HG03064 (cell line): Measurements from ENCODE around the gene DKKL1.

Experiments used
- ATAC-seq: cut with Tn5 transposase; IDR thresholded peaks from one replicate; pipeline ENCODE4 v1.9.1; 2021; ENCODE audit warnings: low read depth; ENCODE audit not compliant: unreplicated experiment

DKKL1 gene

DNA sequence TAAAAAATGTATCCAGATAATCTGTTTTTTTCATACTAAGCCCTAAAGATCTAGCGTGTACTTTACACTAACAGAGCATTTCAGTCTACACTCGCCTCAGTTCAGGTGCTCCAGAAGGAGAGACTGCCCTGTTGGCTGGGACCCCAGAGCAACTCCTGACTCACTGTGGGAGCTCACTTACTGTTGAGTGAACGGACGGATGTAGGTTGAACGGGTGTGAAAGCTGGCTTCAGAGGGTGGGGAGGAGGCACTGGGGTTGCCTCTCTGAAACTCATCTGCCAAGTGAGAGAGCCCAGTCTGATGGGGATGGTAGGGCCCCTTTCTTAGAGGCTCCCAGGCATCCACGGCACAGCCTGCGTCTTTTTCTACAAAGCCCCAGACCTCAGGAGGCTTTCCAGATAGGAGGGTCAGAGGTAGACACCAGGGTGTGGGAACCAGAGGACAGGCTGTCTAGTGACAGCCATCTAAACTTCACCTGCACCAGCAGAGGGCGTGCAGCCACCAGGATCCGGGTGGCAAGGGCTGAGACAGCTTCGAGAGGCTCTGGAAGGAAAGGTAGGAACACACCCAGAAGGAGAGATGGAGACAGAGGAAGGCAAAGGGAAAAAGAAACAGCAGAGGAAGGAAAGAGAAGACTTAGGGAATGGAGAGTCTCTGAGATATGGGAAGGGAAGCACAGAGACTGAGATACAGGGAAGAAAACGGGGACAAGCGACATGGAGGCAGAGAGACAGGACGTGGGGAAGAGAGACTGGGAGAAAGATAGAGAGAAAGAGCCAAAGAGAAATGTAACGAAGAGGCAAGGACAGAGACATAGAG is 28.1 kb downstream of the DKKL1 start:
- ATAC-seq, result no peak

DNA sequence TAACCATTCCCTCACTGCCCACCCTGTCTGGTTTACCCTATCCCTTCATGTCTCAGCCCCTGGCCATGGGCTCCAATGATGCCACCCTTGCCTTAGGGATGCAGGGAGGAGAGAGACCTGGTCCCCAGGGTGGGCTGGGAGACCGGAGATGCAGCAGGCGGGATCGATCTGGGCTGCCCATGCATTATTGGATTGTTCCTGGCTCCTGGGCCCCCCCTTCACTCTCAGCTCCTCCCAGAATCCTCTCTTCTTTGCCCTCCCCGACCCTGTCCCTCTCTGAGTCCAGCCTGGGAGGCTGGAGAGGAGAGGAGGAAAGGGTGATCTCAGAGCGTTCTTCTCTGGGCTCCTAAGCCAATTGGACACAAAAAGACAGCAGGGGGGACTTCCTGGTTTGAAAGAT is 30.2 kb downstream of the DKKL1 start:
- no peak for ATAC-seq

DNA sequence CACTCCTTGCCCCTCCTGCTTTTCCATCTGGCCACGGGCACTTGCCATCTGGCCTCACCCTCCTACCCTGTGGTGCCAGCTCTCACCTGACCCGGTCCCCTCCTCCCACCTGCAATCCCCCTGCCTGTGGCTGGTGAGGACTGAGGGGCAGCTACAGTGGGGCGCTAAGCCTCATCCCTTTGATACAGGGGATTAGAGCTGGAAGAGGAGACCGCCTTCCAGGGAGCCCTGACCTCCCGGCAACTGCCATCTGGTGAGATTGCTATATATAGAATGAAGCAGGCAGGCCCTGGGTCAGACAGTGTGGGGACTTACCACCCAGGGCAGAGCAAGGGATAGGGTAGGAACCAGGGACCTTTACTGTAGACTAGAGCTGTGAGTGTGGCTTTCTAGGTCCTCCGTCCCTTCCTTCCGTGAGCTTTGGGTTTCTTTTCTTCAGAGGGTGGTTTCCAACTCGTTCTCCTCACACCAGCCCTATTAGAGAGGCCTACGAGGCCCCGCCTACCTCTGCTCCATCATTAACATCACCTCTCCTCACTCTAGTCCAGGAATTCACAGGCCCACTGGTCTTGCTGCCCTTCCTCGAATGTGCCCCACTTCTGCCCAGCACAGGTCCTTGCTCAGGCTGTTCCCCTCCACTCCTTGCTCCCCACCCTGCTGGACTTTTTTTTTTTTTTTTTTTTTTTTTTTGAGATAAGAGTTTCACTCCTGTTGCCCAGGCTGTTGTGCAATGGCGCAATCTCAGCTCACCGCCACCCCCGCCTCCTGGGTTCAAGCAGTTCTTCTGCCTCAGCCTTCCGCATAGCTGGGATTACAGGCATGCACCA is 32.1 kb downstream of the DKKL1 start:
- ATAC-seq, result no peak

DNA sequence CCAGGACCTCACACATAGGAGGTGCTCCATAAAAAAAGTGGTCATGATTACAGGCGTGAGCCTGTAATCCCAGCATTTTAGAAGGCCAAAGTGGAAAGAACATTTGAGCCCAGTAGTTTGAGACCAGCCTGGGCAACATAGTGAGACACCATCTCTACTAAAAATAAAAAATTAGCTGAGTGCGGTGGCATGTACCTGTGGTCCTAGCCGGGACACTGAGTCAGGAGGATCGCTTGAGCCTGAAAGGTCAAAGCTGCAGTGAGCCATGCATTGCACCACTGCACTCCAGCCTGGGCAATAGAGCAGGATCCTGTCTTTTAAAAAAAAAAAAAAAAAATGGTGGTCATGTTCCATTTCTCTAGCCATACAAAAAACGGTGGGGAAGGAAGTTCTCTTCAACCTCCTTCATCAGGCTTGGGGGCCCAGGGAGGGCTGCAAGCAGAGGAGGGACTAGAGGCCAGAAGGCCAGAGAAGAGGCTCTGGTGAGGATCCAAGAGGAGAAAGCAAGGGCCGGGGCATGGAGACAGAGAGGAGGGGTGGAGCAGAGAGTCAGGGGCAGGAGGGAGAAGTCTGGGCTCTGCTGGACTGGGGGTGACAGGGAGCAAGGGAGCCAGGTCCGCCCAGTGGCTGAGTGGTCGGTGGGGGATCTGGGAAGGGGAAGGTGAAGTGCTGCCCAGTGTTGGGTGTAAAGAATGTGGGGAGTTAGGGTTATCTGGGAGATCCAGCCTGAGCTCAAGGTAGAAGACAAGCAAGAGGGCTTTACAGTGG is 33.2 kb downstream of the DKKL1 start:
- ATAC-seq, result no peak

DNA sequence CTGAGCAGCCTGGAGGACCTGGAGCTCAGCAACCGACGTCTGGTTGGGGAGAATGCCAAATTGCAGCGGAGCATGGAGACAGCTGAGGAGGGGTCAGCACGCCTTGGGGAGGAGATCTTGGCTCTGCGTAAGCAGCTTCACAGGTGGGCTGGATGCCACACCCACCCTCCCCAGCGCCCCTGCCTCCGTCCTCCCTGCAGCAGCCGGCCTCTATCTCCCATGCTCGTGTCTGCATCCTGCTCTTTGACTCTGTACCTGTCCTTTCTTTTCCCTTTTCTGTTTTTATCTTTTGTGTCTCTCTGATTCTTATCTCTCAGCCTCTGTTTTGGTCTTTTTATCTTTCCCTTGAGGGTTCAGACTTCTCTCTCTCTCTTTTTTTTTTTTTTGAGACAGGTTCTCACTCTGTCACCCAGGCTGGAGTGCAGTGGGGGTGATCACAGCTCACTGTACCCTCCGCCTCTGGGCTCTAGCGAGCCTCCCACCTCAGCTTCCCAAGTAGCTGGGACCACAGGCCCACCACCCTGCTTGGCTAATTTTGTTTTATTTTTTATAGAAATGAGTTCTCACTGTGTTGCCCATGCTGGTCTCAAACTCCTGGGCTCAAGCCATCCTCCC is 34.4 kb downstream of the DKKL1 start:
- ATAC-seq, result no peak

DNA sequence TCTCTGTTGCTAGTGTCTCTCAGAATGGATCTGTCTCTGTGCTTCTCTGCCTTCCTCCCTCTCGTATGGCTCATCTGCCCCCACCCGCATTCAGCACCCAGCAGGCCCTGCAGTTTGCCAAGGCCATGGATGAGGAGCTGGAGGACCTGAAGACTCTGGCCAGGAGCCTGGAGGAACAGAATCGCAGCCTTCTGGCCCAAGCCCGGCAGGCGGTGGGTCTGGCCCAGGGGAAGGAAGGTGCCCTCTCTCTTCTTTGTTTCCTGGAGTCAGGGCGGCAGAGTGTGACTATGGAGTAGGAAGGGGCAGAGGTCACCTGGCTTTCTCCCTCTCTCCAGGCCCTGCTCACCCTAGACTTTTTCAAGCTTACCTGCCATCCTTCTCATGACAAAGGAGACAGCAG is 35.3 kb downstream of the DKKL1 start:
- no peak for ATAC-seq

DNA sequence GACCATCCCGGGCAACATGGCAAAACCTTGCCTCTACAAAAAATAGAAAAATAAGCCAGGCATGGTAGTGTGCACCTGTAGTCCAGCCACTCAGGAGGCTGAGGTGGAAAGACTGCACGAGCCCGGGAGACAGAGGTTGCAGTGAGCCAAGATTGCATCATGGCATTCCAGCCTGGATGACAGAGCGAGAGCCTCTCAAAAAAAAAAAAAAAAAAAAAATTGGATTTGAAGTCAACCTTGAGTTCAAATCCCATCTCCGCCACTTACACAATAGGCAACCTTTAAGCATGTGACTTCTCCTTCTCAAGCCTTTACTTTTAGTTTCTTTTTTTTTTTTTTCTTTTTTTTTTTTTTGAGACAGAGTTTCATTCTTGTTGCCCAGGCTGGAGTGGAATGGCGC is 36.4 kb downstream of the DKKL1 start:
- no peak for ATAC-seq

DNA sequence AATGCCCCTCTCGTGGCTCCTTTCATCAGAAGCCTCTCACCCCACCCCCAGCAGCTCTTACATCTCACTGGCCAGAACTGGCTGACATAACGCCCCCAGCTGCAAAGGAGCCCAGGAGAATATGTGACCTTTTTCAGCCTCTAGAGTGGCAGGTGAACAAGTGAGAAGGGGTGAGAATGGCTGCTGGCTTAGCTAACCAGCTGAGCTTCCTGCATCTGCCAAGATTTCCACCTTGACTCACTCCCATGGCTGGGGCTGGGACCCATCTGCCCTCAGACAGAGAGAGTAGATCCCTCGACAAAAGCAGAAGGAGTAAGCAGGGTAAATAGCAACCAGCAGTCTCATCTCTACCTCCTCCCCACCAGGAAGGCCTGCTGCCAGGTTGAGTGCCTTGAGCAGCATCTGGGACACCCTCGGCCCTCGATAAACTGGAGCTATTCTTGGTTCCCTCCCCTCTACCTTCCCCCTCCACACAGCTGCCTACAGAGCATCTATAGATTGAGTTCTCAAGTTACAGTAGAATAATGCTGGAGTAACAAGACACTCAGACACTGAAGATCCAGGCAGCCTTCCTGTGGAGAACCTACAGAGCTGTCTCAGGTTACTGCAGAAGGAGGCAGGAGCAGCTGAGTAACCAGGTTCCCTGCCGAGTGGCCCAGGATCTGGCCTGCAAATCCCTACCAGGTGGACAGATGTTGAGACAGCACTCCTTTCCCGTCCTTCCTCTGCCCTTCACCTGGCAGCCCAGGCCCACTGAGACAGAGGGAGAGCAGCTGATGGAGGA is 39.9 kb downstream of the DKKL1 start:
- no peak for ATAC-seq

DNA sequence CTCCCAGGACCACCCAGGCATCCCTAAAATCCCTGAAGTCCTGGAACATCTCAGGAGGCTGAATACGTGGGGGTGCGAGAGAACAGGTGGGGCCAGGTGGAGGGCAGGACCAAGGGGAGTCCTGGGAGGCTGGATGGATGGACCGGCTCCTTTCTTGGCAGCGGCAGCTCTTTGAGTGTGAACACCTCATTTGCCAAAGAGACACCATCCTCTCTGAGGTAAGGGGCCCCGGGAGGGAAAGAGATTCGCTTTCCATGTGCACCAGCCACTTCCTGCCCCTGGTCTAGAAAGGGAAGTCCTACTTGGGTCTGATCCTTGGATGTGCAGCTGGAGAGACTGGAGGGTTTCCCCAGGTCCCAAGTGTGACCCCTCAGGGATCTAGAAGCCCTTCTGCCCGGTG is 43.4 kb downstream of the DKKL1 start:
- no peak for ATAC-seq

DNA sequence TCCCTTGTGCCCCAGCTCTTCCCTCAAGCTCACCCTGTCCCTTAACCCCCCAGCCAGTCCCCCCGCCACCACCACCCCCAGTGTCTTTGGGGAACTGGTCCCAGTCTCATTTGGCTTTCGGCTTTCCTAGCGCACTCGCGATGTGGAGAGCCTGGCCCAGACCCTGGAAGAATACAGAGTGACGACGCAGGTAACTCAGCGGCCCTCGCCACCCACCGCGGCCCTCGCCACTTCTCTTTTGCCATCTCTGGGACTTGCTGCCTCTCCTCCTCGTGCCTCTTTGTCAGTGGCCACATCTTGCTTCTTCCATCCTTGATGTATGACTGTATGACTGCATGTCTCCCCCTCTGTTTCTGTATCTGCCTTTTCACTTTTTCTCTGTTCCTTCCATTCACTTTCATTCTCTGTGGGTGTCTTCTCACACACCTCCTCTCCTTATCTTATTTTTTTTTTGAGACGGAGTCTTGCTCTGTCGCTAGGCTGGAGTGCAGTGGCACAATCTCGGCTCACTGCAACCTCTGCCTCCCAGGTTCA is 43.9 kb downstream of the DKKL1 start:
- no peak for ATAC-seq

DNA sequence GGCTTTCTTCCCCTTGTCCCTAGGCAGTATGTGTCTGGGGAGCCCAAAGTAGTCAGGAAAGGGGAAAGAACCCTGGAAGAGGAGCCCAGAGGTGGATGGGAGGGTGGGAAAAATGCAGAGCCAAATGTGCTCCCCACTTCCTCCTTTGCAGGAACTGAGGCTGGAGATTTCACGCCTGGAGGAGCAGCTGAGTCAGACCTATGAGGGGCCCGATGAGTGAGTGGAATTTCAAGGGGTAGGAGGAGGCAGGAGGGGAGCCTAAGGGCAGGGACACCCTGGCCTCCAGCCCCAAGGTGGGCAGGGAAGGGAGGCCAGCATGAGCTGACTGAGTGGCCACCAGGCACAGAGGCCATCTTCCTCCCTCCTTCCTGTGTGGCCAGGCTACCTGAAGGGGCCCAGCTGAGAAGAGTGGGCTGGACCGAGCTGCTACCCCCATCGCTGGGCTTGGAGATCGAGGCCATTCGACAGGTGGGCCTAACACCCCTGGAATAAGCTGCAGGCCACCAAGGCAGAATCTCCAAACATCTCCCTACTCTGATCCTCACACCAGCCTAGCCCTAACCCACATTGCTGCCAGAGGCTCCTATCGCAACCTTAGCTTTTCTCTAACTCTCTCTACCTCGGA is 45.3 kb downstream of the DKKL1 start:
- ATAC-seq, result no peak

DNA sequence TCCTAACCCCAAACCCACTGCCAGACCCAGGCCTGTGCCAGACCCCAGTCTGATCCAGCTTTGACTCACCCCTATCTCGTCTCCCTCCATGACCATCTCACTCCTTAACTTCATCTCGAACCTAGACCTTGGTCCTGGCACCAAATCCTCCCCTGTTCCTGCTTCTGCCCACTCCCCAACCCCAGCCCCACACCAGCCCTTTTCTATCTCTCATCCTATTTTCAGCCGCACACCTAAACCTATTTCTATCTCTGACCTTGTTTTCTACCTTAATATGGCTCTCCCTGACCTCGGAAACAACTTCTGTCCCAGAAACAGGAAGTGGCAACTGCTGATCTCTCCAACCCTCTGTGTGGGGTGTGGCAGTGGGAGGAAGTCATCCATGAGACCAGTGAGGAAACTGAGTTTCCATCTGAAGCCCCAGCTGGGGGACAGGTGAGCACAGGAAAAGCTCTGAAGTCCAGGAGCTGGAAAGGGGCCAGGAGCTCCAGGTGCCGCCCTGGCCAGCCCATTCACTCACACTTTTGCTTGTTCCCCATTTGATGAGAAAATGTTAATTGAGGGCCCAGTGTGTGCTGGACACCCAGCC is 45.9 kb downstream of the DKKL1 start:
- no peak for ATAC-seq

DNA sequence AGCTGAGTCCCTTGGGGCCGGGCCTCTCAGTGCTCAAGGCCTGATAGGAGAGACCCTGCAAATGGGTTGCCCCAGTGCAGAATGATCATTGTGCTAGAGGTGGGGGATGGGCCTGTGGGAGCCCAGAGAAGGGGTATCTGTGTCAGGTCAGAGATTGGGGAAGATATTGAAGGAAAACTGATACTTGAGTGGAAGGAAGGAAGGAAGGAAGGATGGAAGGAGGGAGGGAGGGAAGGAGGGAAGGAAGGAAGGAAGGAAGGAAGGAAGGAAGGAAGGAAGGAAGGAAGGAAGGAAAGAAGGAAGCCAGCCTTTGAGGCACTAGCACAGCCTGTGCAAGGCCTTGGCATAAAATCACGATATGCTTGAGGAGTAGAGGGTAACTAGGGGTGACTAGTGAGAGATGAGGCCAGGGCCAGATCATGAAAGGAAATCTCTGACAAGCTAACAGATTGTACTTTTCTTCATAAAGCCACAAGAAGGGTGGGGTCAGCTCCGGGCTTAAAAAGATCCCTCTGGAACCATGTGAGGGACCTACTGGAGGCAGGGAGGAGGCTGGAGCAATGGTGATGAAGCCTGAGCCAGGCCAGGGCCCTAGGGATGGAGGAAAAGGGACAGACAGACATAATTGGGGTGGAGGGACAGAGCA is 48.1 kb downstream of the DKKL1 start:
- ATAC-seq, result no peak

DNA sequence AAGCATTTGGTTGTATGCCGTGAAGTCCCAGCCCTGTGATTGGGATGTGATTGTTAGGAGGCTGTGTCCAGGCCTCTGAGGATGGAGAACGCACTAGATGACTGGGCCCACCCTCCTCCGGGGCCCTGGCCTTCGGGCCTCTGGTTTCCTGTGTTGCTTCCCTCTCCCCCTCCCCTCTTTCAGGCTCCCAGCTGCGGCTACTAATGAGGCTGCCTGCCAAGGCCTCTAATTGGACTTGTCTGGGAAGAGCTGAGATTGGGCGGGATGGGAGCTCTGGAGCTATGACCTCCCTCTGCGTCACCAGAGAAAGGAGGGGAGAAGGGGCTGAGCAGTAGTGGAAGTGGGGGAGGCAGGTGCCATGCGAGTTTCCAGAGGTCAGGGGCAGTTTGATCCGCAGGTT is 49.7 kb downstream of the DKKL1 start:
- no peak for ATAC-seq

DNA sequence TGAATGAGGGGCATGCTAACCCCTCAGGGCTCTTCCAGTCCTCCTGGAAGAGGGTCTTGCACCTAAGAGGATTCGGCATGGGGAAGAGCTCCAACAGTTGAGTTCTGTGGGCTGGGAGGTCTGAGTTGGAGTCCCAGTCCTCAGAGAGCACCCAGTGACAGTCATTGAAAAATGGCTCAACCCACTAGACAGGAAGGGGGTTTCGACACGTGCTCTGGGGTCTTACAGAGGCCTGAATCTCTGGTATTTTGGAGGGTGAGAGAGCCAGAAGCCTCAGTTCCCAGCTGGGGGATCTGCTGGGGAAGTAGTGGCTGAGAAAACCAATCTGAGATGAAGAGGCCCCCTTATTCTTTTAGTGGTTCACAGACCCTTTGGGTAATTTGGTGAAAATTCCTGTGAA is 50.6 kb downstream of the DKKL1 start:
- no peak for ATAC-seq

DNA sequence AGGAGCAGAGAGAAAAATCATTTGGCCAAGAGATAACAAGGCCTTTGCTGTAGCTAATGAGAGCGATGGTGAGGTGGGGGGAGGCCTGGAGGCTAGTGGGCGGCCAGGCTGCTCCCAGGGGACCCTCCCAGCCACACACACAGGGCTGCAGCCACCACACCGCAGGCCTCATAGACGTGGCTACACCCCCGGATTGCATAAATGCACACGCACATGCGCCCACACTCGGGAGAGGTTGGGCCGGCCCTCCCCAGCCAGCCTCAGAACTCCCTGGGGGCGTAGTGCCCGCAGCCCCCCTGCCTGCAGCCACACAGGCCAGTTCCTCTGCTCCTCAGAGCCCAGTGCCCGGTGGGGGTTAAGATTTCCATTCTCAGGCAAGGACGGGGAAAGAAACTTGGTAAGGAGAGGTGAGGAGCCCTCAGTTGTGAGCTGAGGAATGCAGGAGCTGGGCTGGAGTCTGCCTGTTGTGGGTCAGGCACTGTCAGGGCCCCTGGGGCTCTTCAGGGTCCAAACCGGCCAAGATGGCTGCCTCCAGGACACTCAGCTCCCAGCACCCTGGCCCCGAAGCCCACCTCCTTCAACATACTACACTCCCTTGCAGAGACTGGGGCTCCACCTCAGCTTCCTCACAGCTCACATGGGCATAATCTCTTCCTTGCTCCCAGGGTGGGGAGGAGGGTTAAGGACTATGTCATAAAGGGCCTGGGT is 51.6 kb downstream of the DKKL1 start:
- no peak for ATAC-seq

DNA sequence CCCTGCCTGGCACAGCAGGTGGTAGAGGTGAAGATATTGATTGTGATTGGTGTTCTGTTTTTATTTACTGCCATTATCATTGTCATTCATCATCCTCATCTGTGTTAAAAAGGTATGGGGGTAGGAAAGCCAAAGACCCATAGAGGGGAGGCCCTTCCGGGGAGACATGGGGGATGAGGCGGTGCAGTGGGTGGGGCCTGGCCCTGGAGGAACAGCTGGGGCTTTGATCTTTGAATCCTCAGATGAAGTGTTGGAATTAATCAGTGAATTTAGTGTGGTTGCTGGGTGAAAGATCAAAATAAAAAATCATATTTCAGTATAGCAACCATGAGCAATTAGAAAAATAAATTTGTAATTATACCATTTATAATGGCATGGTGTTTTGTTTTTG is 52.1 kb downstream of the DKKL1 start:
- no peak for ATAC-seq

DNA sequence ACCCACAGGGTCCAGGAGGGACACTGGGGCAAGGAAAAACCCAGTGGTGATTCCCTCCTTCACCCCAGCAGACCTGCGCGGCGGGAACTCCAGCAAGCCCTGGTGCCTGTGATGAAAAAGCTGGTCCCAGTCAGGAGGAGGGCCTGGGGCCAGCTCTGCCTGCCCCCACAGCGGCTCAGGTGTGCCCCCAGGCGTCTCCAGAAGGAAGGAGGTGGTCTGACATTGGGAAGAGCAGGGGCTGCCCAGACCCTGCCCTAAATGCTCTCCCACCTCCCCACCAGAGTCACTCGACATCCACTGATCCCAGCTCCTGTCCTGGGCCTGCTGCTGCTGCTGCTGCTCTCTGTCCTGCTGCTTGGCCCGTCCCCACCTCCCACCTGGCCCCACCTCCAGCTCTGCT is 53.4 kb downstream of the DKKL1 start:
- ATAC-seq, result no peak
